ENCODE data around the gene DIRAS3. TPM values are rescaled to one million over a fixed set of nuclear protein-coding genes. Genes with fewer than 3 reads are reported as not detected.

The DIRAS3 gene
- total RNA-seq, 1 donor from 2014 or later, result 1.4 TPM

DNA sequence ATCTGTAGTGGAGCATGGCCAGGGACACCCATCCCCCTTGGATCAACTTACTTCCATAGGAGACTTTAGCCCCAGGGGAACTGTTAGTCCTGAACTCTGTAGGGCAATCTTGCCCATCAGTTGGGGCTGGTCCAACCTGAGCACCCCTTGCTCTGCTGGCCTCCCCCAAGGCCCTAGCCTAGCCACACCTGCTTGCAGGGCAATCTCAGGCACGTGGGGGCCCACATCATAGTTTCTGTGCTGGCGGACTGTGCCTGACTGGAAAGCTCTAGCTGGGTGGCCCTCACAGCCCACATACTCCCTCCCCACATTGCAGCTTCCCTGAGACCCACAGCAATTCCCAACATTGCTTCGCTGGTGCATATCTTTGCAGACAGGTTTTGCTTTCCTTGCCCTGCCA is 6.6 kb upstream of the DIRAS3 start:
- Histone ChIP-seq H3K9me3 (no peaks in the 10 kb centered on the region), H3K4me3 (no peak overlapping the region), H3K27ac (no peak overlapping the region), H3K4me1 (no peaks in the 10 kb centered on the region), H3K27me3 (no peaks in the 10 kb centered on the region), H3K36me3 (no peaks in the 10 kb centered on the region)
- TF ChIP-seq, protein P1, sequence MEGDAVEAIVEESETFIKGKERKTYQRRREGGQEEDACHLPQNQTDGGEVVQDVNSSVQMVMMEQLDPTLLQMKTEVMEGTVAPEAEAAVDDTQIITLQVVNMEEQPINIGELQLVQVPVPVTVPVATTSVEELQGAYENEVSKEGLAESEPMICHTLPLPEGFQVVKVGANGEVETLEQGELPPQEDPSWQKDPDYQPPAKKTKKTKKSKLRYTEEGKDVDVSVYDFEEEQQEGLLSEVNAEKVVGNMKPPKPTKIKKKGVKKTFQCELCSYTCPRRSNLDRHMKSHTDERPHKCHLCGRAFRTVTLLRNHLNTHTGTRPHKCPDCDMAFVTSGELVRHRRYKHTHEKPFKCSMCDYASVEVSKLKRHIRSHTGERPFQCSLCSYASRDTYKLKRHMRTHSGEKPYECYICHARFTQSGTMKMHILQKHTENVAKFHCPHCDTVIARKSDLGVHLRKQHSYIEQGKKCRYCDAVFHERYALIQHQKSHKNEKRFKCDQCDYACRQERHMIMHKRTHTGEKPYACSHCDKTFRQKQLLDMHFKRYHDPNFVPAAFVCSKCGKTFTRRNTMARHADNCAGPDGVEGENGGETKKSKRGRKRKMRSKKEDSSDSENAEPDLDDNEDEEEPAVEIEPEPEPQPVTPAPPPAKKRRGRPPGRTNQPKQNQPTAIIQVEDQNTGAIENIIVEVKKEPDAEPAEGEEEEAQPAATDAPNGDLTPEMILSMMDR (IDR thresholded peaks at IDR 0.05), result no peak
- ATAC-seq, result peak; percentile 15
- DNase-seq, result no peak
- intact Hi-C loops (cut with DNase I), result no loop called here

DNA sequence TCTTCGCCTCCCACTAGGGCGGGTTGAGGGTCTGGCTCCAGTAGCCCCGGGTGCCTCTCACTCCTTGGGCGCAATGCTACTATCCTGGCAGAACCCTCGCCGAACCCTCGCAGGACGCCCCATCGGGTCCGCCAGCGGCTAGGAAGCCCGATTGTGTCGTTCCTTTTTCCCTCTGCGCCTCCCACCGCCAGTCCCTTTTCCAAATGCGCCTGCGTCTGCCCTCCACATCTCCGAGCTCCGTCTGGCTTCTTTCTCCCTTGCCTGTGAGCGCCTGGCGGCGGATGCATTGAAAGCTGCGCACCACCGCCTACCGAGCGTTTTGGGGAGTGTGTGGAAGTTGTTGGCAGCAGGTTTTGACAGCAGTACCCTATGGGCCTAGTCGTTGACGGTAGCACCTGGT is 1.0 kb upstream of the DIRAS3 start:
- Histone ChIP-seq H3K36me3 (no peaks in the 10 kb centered on the region), H3K9me3 (no peaks in the 10 kb centered on the region), H3K4me1 (no peaks in the 10 kb centered on the region), H3K27me3 (peaks cover 4% of the 10 kb centered on the region), H3K27ac (no peak overlapping the region), H3K4me3 (peak overlapping the region; percentile 21)
- no peak for DNase-seq
- intact Hi-C loops (cut with DNase I), result no loop called here
- ATAC-seq, result peak; percentile 32
- TF ChIP-seq, protein P1 (IDR thresholded peaks at IDR 0.05), result peak; percentile 7

DNA sequence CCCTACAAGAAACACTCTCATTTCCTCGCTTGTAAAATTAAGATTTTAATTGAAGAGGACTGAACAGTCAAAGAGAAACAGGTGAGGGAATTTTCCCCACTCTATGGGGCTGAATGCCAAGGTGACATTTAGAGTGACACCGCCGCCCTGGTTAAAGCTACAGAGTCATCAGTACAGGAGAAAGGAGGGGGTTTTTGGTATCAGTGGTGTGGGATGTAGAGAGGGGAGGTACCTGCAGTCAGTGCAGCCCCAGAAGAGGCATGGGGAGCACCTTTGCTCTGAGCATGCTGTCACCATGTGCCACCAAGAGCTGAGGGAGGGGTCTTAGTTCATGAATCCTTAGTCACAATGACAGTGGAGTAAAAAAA is 2.8 kb downstream of the DIRAS3 start:
- Histone ChIP-seq H3K4me1 (no peaks in the 10 kb centered on the region), H3K27ac (no peak overlapping the region), H3K27me3 (peaks cover 4% of the 10 kb centered on the region), H3K36me3 (no peaks in the 10 kb centered on the region), H3K9me3 (no peaks in the 10 kb centered on the region), H3K4me3 (no peak overlapping the region)
- TF ChIP-seq, protein P1 (IDR thresholded peaks at IDR 0.05), result no peak
- ATAC-seq (no peak), DNase-seq (no peak)
- intact Hi-C loops (cut with DNase I), result no loop called here

DNA sequence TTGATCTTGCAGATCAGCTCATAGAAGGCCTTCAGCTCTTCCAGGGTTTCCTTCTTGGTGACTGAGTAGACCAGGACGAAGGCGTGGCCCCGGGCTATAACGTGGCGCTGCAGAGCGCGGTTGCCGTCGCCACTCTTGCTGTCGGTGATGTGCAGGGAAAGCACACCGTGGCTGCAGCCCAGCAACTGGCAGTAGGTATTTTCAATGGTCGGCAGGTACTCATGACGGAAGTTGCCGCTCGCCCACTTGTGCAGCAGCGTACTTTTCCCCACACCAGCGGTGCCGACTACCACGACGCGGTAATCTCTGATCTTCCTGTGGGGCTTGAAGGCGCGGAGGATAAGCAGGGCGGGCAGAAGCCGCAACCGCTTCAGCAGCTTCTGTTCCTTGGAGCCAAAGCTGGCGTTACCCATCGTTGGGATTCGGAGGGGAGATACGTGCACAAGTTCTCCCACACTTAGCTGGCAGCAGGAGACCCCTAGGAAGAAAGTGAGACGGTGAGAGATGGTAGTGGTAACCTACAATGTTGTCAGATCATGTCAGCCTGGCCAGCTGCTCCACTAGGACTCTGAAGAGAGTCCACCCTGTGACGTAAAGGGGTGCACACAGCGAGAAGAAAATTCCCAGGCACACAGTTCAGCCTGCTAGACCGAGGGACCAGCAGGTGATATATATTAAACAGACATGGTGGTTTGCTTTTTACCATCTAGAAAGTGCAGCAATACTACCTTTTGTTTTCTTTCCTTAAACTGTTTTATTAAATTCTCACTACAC is 3.4 kb downstream of the DIRAS3 start:
- Histone ChIP-seq H3K4me3 (no peak overlapping the region), H3K4me1 (no peaks in the 10 kb centered on the region), H3K27ac (no peak overlapping the region), H3K36me3 (no peaks in the 10 kb centered on the region), H3K27me3 (peaks cover 4% of the 10 kb centered on the region), H3K9me3 (no peaks in the 10 kb centered on the region)
- DNase-seq, result no peak
- intact Hi-C loops (cut with DNase I), result no loop called here
- no peak for ATAC-seq
- TF ChIP-seq, protein P1 (IDR thresholded peaks at IDR 0.05), result no peak

DNA sequence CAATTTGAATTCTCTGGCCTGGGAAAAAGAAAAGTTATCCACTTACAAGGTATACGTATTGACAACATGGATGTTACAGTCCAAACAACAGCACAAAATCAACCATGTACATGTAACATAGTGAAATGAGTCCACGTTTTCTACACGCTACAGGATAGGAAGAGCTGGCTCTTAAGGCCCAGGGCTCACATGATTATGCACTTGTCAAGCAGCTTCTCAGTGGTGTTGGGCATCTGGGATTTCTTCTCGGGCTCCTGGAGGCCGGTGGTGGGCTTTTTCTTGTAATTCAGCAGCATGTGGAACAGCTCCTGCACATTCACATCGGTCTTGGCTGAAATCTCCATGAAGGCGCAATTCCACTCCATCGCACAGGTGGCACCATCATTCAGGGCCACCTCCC is 4.0 kb downstream of the DIRAS3 start:
- no peak for DNase-seq
- intact Hi-C loops (cut with DNase I), result no loop called here
- Histone ChIP-seq H3K36me3 (no peaks in the 10 kb centered on the region), H3K4me3 (no peak overlapping the region), H3K27ac (no peak overlapping the region), H3K9me3 (no peaks in the 10 kb centered on the region), H3K4me1 (no peaks in the 10 kb centered on the region), H3K27me3 (peaks cover 1% of the 10 kb centered on the region)
- ATAC-seq, result no peak
- TF ChIP-seq, protein P1 (IDR thresholded peaks at IDR 0.05), result no peak
